ENCODE measurements around the gene PLRG1.

The PLRG1 gene

DNA sequence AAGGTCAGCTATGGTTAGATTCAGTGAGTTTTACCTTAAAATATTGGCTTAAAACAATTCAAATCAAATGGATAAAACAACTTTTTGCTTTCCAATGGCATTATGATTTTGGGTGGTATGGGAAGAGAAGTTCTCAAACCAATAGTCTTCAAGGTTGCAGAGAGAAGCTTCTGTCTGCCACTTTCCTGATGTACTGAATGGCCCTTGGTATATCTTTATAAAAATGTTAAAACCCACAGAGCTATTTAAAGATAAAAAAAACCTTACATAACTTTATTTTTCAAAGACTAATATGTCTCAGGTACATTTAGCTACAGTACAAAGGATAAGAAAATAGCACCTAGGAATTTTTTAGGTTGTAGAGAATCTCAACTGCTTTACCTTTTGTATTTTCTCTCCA, 33.5 kb upstream of the PLRG1 start:
- Mint-ChIP-seq H3K9me3 (no peaks in the 10 kb centered on the region), H3K27me3 (ENCODE audit: low read depth) (peaks cover 8% of the 10 kb centered on the region), H3K4me3 (no peak overlapping the region), H3K36me3 (ENCODE audit: low read depth) (no peaks in the 10 kb centered on the region), H3K27ac (no peak overlapping the region), H3K4me1 (ENCODE audit: low read depth) (no peaks in the 10 kb centered on the region)

DNA sequence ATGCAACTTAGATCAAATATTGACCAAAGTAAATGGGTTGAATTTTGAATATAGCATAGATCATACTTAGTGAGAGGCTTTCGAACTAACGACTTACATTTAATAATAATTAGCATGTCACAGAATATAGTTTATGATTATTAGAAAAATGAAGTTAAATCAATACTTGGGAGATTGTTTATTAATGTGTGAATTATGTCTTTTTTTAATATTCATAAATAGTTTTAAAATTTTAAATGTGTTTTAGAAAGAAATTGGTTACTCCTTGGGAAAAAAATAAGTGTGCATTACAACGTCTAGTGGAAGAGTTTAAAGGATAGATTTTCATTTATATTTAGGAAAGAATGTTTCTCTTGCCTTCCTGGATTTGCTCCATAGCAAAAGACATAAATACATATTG, 33.0 kb upstream of the PLRG1 start:
- H3K27me3 Mint-ChIP-seq (ENCODE audit: low read depth) = peaks cover 8% of the 10 kb centered on the region
- no peaks in the 10 kb centered on the region for H3K9me3 Mint-ChIP-seq
- no peaks in the 10 kb centered on the region for H3K36me3 Mint-ChIP-seq (ENCODE audit: low read depth)
- H3K4me1 Mint-ChIP-seq (ENCODE audit: low read depth) = no peaks in the 10 kb centered on the region
- H3K4me3 Mint-ChIP-seq = no peak overlapping the region
- no peak overlapping the region for H3K27ac Mint-ChIP-seq

DNA sequence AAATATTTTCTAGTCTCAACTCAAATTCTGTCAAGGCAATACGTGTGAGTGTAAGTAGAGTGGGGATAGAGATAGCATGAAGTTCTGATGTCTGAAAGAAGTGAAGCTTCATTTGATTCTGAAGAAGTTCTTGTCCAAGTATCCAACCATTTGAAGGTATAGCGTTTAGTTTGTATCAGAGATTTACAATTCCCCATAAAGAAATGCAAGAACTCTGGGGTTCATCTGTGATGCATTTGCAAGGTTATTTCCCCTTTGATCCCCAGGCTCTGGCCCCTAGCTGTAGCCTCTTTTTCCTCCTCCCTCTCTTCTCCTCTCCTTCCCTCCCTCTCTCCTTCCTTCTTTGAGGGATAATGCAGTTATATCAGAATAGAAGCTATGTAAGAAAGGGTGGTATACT, 32.5 kb upstream of the PLRG1 start:
- Mint-ChIP-seq H3K27ac (no peak overlapping the region), H3K36me3 (ENCODE audit: low read depth) (no peaks in the 10 kb centered on the region), H3K4me1 (ENCODE audit: low read depth) (no peaks in the 10 kb centered on the region), H3K27me3 (ENCODE audit: low read depth) (peaks cover 8% of the 10 kb centered on the region), H3K4me3 (no peak overlapping the region), H3K9me3 (no peaks in the 10 kb centered on the region)

DNA sequence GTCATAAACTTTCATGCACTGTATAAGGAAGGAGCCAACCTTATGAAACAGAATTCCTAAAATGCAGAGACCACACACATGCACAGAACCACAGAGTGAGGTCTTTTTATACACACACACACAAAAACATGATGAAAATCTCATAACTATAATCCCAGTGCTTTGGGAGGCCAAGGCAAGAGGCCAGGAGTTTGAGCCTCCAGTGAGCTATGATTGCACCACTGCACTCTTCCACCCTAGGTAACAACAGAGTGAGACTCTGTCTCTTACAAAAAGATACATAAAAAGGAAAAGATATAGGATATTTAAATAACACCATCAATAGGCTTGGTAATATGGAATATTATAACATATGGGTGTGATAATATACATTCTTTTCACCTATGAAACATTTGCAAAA, 29.7 kb upstream of the PLRG1 start:
- Mint-ChIP-seq H3K27ac (no peak overlapping the region), H3K4me1 (ENCODE audit: low read depth) (no peaks in the 10 kb centered on the region), H3K9me3 (no peaks in the 10 kb centered on the region), H3K27me3 (ENCODE audit: low read depth) (peaks cover 8% of the 10 kb centered on the region), H3K36me3 (ENCODE audit: low read depth) (no peaks in the 10 kb centered on the region), H3K4me3 (no peak overlapping the region)

DNA sequence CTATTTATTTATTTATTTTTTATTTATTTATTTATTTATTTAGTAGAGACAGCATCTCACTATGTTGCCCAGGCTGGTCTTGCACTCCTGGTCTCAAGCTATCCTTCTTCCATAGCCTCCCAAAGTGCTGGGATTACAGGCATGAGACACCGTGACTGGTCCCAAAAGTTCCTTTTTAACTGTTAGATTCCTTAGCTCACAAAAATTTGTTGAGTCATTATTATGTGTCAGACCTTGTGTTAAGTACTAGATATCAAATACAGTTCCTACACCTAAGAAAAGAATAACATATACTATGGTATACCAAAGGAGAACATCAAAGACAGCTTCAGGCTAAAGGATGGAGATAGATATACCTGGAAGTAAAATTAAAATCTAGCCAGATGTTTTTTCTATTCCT, 28.7 kb upstream of the PLRG1 start:
- Mint-ChIP-seq H3K27ac (no peak overlapping the region), H3K4me3 (no peak overlapping the region)

DNA sequence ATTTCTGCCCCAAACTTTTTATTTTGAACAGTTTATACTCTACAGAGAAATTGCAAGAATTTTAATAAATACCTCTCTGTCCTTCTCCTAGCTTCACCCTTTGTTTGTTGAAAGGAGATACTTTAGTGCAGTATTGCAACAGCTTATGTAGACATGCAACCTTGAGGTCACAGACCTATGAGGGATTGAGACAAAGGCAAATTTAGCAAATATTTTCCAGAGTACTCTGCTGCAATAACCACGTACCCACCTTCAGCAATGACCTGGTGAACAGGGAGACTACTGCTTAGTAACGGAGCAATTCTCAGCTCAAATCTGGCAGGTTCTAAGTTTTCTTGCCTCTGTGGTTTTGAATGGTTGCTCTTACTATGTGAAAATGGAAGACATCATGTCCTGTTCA, 27.1 kb upstream of the PLRG1 start:
- Mint-ChIP-seq H3K36me3 (ENCODE audit: low read depth) (no peaks in the 10 kb centered on the region), H3K27ac (no peak overlapping the region), H3K4me1 (ENCODE audit: low read depth) (no peaks in the 10 kb centered on the region), H3K27me3 (ENCODE audit: low read depth) (peaks cover 8% of the 10 kb centered on the region), H3K9me3 (no peaks in the 10 kb centered on the region), H3K4me3 (no peak overlapping the region)

More for the DNA sequence above, 28.7 kb upstream of the PLRG1 start:
- Mint-ChIP-seq H3K27me3 (ENCODE audit: low read depth) (peaks cover 8% of the 10 kb centered on the region), H3K4me1 (ENCODE audit: low read depth) (no peaks in the 10 kb centered on the region), H3K36me3 (ENCODE audit: low read depth) (no peaks in the 10 kb centered on the region), H3K9me3 (no peaks in the 10 kb centered on the region)

DNA sequence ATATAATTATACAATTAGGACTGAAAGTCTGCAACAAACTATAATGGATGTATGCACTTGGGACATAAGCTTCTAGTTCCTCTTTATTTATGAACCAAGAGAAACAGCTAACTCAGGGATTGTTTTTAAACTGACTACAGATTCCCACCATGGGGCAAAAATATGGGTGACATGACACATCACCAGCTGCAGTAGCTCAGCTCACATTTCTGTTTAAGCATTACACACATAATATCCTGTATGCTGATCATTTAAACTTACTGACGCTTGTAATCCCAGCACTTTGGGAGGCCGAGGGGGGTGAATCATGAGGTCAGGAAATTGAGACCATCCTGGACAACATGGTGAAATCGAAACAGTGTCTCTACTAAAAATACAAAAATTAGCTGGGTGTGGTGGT, 24.1 kb upstream of the PLRG1 start:
- H3K4me3 Mint-ChIP-seq = no peak overlapping the region
- H3K4me1 Mint-ChIP-seq (ENCODE audit: low read depth) = no peaks in the 10 kb centered on the region
- no peak overlapping the region for H3K27ac Mint-ChIP-seq
- no peaks in the 10 kb centered on the region for H3K9me3 Mint-ChIP-seq
- H3K36me3 Mint-ChIP-seq (ENCODE audit: low read depth) = no peaks in the 10 kb centered on the region
- peaks cover 9% of the 10 kb centered on the region for H3K27me3 Mint-ChIP-seq (ENCODE audit: low read depth)

DNA sequence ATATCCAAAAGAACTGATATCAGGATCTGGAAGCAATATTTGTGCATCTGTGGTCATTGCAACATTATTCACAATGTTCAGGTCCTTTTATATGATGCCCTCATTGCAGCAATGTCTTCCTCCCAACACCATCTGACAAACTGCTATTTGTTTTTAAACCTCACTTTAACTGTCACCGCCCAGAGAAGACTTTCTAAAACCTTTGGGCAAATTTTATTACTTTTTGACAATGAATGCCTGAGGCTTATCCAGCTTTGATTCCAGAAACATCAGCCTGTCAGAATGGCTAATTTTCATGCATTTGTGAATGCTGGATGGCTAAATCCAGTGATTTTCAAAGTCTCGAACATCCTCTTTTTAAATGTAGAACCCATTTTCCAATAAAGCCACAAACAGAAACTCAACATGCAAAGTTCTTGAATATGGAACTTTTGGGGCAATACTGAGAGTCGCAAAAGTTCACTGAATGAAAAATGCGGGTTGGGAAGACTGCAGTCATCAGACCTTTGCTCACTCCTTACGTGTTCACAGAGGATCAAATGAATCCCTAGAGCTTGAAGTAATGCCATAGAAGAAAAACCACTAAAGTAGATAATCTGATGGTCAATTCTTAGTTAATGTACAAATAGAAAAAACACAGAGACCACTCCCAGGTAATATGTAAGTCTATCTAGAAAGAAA, 23.1 kb upstream of the PLRG1 start:
- Mint-ChIP-seq H3K4me3 (no peak overlapping the region), H3K36me3 (ENCODE audit: low read depth) (no peaks in the 10 kb centered on the region), H3K4me1 (ENCODE audit: low read depth) (no peaks in the 10 kb centered on the region), H3K27me3 (ENCODE audit: low read depth) (peaks cover 5% of the 10 kb centered on the region), H3K9me3 (no peaks in the 10 kb centered on the region), H3K27ac (no peak overlapping the region)

DNA sequence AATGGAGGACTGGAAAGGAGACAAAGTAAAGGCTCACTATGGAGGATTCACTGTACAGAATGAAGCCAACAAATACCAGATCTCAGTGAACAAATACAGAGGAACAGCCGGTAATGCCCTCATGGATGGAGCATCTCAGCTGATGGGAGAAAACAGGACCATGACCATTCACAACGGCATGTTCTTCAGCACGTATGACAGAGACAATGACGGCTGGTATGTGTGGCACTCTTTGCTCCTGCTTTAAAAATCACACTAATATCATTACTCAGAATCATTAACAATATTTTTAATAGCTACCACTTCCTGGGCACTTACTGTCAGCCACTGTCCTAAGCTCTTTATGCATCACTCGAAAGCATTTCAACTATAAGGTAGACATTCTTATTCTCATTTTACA, 19.4 kb upstream of the PLRG1 start:
- Mint-ChIP-seq H3K27ac (no peak overlapping the region), H3K4me3 (no peak overlapping the region), H3K4me1 (ENCODE audit: low read depth) (no peaks in the 10 kb centered on the region), H3K9me3 (no peaks in the 10 kb centered on the region), H3K36me3 (ENCODE audit: low read depth) (no peaks in the 10 kb centered on the region), H3K27me3 (ENCODE audit: low read depth) (peaks cover 5% of the 10 kb centered on the region)

DNA sequence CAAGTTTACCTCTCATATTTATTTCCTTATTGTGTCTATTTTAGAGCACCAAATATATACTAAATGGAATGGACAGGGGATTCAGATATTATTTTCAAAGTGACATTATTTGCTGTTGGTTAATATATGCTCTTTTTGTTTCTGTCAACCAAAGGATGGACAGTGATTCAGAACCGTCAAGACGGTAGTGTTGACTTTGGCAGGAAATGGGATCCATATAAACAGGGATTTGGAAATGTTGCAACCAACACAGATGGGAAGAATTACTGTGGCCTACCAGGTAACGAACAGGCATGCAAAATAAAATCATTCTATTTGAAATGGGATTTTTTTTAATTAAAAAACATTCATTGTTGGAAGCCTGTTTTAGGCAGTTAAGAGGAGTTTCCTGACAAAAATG, 18.8 kb upstream of the PLRG1 start:
- Mint-ChIP-seq H3K9me3 (no peaks in the 10 kb centered on the region), H3K36me3 (ENCODE audit: low read depth) (no peaks in the 10 kb centered on the region), H3K4me3 (no peak overlapping the region), H3K27ac (no peak overlapping the region), H3K4me1 (ENCODE audit: low read depth) (no peaks in the 10 kb centered on the region), H3K27me3 (ENCODE audit: low read depth) (peaks cover 5% of the 10 kb centered on the region)

DNA sequence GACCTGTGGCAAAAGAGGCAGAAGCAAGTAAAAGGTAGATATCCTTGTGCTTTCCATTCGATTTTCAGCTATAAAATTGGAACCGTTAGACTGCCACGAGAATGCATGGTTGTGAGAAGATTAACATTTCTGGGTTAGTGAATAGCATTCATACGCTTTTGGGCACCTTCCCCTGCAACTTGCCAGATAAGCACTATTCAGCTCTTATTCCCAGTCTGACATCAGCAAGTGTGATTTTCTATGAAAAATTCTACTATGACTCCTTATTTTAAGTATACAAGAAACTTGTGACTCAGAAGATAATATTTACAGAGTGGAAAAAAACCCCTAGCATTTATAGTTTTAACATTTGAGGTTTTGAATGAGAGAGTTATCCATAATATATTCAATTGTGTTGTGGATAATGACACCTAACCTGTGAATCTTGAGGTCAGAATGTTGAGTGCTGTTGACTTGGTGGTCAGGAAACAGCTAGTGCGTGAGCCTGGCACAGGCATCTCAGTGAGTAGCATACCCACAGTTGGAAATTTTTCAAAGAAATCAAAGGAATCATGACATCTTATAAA, 16.5 kb upstream of the PLRG1 start:
- Mint-ChIP-seq H3K9me3 (no peaks in the 10 kb centered on the region), H3K4me3 (no peak overlapping the region), H3K36me3 (ENCODE audit: low read depth) (no peaks in the 10 kb centered on the region), H3K4me1 (ENCODE audit: low read depth) (no peaks in the 10 kb centered on the region), H3K27ac (no peak overlapping the region), H3K27me3 (ENCODE audit: low read depth) (peaks cover 8% of the 10 kb centered on the region)

DNA sequence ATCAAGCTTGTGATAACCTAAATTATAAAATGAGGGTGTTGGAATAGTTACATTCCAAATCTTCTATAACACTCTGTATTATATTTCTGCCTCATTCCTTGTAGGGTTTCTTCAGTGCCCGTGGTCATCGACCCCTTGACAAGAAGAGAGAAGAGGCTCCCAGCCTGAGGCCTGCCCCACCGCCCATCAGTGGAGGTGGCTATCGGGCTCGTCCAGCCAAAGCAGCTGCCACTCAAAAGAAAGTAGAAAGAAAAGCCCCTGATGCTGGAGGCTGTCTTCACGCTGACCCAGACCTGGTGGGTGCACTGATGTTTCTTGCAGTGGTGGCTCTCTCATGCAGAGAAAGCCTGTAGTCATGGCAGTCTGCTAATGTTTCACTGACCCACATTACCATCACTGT, 15.5 kb upstream of the PLRG1 start:
- Mint-ChIP-seq H3K4me1 (ENCODE audit: low read depth) (no peaks in the 10 kb centered on the region), H3K27me3 (ENCODE audit: low read depth) (peaks cover 6% of the 10 kb centered on the region), H3K9me3 (no peaks in the 10 kb centered on the region), H3K36me3 (ENCODE audit: low read depth) (no peaks in the 10 kb centered on the region), H3K4me3 (no peak overlapping the region), H3K27ac (no peak overlapping the region)

DNA sequence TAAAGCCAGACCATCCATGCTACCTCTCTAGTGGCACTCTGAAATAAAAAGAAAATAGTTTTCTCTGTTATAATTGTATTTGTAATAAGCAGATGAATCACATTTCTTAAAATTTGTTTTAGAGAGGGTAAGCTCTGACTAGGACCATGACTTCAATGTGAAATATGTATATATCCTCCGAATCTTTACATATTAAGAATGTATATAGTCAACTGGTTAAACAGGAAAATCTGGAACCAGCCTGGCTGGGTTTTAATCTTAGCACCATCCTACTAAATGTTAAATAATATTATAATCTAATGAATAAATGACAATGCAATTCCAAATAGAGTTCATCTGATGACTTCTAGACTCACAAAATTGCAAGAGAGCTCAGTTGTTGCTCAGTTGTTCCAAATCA, 14.1 kb upstream of the PLRG1 start:
- no peak overlapping the region for H3K4me3 Mint-ChIP-seq

DNA sequence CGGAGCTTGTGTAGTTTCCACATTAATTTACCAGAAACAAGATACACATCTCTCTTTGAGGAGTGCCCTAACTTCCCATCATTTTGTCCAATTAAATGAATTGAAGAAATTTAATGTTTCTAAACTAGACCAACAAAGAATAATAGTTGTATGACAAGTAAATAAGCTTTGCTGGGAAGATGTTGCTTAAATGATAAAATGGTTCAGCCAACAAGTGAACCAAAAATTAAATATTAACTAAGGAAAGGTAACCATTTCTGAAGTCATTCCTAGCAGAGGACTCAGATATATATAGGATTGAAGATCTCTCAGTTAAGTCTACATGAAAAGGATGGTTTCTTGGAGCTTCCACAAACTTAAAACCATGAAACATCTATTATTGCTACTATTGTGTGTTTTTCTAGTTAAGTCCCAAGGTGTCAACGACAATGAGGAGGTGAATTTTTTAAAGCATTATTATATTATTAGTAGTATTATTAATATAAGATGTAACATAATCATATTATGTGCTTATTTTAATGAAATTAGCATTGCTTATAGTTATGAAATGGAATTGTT, 12.6 kb upstream of the PLRG1 start, which contains the start of gene FGB:
FGB (plus strand) TSS at position 315 of the 558 bp plus-strand sequence; CDS start at position 323, 8 bp downstream.
- Mint-ChIP-seq H3K4me3 (no peak within 1 kb of the TSS), H3K9me3 (no peaks in the 10 kb centered on the region), H3K27me3 (ENCODE audit: low read depth) (peaks cover 6% of the 10 kb centered on the region), H3K36me3 (ENCODE audit: low read depth) (no peaks in the 10 kb centered on the region), H3K4me1 (ENCODE audit: low read depth) (no peaks in the 10 kb centered on the region), H3K27ac (no peak within 1 kb of the TSS)

More for the DNA sequence above, 14.1 kb upstream of the PLRG1 start:
- Mint-ChIP-seq H3K27me3 (ENCODE audit: low read depth) (peaks cover 6% of the 10 kb centered on the region), H3K27ac (no peak overlapping the region), H3K9me3 (no peaks in the 10 kb centered on the region), H3K36me3 (ENCODE audit: low read depth) (no peaks in the 10 kb centered on the region), H3K4me1 (ENCODE audit: low read depth) (no peaks in the 10 kb centered on the region)

DNA sequence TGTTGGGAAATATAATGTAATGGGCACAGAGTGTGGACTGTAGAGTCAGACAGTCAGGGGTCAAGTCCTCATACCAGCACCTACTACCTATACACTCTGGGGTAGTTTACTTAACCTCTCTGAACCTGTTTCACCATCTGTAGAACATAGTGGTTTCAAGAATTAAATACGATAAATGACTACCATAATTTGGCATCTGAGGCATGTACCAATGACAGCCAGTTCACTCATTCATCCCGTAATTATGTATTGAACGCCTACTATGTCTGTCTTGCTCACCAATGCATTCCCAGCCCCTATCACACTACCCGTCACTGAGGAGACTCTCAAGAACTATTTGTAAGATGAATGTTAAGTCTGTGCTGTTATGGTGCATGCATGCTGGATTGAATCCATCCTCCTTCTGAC, 10.6 kb upstream of the PLRG1 start:
- Mint-ChIP-seq H3K27ac (no peak overlapping the region), H3K9me3 (peaks cover 6% of the 10 kb centered on the region), H3K27me3 (ENCODE audit: low read depth) (peaks cover 6% of the 10 kb centered on the region), H3K4me3 (no peak overlapping the region), H3K36me3 (ENCODE audit: low read depth) (no peaks in the 10 kb centered on the region), H3K4me1 (ENCODE audit: low read depth) (no peaks in the 10 kb centered on the region)

Measured in T-helper 1 cell treated with Interleukin-12 subunit alpha and Interleukin-12 subunit beta and Interleukin-4 antibody, amounts not matched to agents 30 μg/mL and 1 μg/mL, for 36 hours (primary cell).